GM19395 (cell line): ENCODE measurements around the gene SLC35E4.
"Not testable (repeated sequence)": the region's sequence is repeated elsewhere in the genome, so short reads cannot be mapped to it uniquely, and the experiment has no call there.

Source experiments
- ATAC-seq: cut with Tn5 transposase; IDR thresholded peaks from one replicate; pipeline ENCODE4 v1.9.1; 2021; ENCODE audit warnings: mild to moderate bottlenecking, moderate library complexity; ENCODE audit not compliant: unreplicated experiment

The SLC35E4 gene

DNA sequence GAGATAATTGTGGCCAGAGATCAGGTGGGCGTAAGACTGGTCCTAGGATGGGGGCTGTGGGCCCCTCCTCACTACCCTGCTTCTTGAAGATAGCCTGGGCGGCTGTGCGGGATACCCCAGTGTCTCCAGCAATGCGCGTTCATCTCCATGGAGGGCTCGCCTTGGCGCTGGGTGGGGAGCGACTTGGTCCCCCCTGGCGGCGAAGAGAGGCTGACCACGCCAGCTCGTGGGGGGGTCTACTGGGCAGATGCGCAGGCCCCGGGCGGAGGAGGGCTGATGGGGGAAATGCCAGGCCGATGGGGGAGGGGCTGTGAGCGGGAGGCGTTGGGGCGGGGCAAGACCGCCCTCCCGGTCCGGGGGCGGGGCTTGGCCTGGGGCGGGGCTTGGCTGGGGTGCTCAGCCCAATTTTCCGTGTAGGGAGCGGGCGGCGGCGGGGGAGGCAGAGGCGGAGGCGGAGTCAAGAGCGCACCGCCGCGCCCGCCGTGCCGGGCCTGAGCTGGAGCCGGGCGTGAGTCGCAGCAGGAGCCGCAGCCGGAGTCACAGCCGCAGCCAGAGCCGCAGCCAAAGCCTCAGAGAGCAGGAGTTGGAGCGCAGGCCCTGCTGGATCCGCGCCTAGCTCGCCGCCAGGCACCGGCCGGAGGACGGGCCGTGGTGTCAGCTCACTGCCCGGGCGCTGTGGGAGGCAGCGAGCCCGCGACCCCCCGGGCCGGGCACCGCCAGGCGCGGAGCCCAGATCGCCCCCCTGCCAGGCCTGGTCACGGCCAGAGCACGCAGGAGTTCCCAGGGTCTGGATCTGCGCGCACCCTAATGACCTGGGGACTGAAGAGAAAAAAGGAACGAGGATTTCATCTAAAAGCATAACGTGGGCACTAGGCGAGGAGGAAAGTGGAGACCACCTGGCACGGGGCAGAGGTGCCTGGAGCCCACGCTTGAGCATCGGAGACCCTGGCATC lies at the start of gene SLC35E4:
Gene SLC35E4 (plus strand): TSS at position 509 of the 953 bp plus-strand sequence. CDS start 670 bp downstream, outside the sequence.
- peak; percentile 62 for ATAC-seq

DNA sequence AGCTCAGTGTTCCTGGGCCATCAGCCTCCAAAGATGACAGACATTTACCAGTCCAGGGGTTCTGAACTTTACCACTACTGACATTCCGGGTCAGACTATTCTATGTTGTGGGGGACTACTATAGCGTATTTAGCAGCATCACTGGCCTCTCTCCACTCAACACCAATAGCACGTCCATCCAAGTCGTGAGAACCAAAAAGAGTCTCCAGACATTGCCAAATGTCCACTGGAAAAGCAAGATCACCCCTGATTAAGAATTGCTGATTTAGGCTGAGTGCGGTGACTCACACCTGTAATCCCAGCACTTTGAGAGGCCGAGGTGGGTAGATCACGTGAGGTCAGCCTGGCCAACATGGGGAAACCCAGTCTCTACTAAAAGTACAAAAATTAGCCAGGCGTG lies 49.2 kb upstream of the SLC35E4 start:
- ATAC-seq: no peak

GRCh38 chr22:30591191-30591587 lies 44.4 kb upstream of the SLC35E4 start:
- ATAC-seq: no peak

DNA sequence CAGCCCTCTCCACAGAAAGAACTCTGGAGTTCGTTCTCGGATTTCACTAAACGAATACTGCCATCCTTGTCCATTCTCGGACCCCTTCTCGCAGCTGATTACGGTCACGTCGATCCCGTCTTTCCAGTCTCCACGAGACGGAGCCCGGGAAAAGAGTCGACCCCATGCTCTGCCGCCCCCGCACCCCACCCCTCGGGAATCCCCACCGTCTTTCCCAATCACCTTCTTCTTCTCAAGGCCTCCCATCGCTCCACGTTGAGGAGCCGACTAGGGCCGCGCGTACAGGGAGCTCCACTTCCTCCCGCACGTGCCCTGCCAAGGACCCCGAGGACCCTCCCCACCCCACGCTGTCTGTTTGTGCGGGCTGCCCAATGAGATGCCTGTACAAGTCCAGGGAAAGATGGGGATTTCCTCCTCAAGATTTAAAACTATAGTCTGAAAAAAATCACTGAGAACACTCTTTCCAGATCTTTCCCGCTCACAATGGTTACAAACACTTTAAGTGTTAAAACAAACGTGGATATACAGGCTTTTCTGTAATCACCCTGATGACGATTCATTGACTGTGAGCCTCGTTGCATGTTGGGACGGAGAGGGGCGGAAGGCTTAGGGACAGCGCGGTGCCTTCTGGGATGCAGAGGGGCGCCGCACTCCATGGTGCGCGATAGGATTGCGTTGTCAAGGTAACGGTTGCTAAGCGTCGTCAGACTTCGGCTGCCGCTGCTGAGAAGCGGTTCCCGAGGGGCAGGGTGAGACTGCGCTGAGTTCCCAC lies 43.8 kb upstream of the SLC35E4 start, which contains the start of gene PES1:
Gene PES1 (minus strand): TSS at position 323 of the 772 bp plus-strand sequence. CDS start 77 bp downstream, at position 246.
- peak; percentile 95 for ATAC-seq

GRCh38 chr22:30592360-30592713 lies 43.2 kb upstream of the SLC35E4 start:
- not testable (repeated sequence) for ATAC-seq

DNA sequence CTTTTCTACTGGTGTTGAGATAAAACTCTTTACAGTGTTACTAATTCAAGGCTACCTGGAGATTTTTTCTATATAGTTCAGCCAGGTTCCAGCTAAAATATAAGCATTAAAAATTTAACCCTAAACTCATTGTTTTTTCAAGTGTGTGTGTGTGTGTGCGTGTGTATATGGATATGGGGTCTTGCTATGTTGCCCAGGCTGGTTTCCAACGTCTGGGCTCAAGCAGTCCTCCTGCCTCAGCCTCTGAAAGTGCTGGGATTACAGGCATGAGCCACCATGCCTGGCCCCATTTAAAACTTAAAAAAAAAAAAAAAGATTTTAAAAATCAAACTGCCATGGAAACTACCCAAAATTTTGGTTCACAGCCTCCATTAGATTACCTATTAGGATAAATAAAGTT lies 39.4 kb upstream of the SLC35E4 start:
- ATAC-seq: no peak

- ATAC-seq: no peak
Measured at GRCh38 chr22:30596886-30597285, 38.7 kb upstream of the SLC35E4 start.

DNA sequence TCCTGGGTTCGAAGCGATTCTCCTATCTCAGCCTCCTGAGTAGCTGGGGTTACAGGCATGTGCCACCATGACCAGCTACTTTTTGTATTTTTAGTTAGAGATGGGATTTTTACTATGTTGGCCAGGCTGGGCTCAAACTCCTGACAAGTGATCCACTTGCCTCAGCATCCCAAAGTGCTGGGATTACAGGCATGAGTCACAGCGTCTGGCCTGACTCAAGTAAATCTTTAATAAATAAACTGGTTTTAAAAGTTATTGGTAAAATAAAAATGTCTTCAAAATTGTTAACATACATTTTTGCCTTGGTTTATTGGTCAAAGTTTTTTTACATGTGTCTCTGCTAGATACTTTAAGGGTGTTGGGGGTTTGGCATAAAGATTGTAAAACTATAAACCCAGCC lies 36.6 kb upstream of the SLC35E4 start:
- no peak for ATAC-seq

- ATAC-seq: no peak
Measured at GRCh38 chr22:30600921-30601320, 34.7 kb upstream of the SLC35E4 start.

DNA sequence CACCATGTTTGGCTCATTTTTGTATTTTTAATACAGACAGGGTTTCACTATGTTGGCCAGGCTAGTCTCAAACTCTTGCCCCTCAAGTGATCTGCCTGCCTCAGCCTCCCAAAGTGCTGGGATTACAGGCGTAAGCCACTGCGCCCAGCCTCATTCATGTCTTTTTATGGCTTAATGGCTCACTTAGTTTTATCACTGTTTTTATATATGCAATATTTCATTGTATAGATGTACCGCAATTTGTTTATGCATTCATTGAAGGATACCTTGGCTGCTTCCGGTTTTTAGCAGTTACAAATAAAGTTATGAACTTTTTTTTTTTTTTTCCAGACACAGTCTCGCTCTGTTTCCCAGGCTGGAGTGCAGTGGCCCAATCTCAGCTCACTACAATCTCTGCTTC lies 34.1 kb upstream of the SLC35E4 start:
- ATAC-seq: no peak

GRCh38 chr22:30602049-30602448 lies 33.5 kb upstream of the SLC35E4 start:
- no peak for ATAC-seq

- no peak for ATAC-seq
Measured at GRCh38 chr22:30603801-30604200, 31.8 kb upstream of the SLC35E4 start.

- no peak for ATAC-seq
Measured at GRCh38 chr22:30604723-30605122, 30.9 kb upstream of the SLC35E4 start.

GRCh38 chr22:30605449-30606110 lies 30.0 kb upstream of the SLC35E4 start:
- no peak for ATAC-seq

GRCh38 chr22:30606455-30607299 lies 28.9 kb upstream of the SLC35E4 start, which contains the start of gene TCN2:
TSS of gene TCN2 (plus strand) at chr22:30607174. CDS start at chr22:30607332, 158 bp downstream.
- no peak for ATAC-seq

DNA sequence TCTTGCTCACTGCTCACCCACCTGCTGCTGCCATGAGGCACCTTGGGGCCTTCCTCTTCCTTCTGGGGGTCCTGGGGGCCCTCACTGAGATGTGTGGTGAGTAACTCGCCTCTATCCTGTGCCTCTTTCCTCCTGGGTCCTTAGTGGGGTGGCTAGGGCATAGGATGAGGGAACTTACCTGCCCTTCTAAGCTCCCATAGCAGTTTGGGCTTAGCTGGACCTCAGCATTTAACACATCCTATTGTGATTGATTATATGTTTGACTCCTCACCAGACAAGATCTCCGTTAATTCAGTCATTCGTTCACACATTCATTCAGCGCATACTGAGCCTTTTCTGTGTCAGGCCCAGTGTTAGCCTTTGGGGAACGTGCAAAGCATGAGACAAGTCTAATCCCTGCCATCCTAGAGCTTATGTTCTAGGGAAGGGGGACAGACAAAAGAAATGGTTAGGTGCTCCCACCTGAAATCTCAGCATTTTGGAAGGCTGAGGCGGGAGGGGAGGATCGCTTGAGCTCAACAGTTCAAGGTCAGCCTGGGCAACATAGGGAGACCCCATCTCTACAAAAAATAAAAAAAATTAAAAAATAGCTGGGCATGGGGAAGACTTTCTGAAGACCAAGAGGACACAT lies 28.2 kb upstream of the SLC35E4 start:
- no peak for ATAC-seq

DNA sequence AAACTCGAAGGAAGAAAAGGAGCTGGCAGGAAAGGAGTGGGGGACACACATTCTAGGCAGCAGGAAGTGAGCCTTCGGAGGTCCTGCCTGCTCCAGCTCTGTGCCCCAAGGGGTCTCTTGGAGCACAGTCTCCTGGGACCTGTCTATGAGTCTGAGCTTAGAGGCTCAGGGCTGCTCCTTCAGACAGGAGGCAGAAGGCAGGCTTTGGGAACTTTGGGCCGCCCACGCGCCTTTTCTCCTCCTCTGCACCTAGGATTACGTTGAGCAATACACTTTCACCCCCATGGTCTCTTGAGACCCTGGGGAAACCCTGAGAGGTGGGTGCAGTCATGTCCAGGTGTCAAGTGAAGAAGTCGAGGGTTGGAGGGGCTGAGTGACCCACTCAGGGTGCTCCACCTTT lies 27.6 kb upstream of the SLC35E4 start:
- no peak for ATAC-seq

DNA sequence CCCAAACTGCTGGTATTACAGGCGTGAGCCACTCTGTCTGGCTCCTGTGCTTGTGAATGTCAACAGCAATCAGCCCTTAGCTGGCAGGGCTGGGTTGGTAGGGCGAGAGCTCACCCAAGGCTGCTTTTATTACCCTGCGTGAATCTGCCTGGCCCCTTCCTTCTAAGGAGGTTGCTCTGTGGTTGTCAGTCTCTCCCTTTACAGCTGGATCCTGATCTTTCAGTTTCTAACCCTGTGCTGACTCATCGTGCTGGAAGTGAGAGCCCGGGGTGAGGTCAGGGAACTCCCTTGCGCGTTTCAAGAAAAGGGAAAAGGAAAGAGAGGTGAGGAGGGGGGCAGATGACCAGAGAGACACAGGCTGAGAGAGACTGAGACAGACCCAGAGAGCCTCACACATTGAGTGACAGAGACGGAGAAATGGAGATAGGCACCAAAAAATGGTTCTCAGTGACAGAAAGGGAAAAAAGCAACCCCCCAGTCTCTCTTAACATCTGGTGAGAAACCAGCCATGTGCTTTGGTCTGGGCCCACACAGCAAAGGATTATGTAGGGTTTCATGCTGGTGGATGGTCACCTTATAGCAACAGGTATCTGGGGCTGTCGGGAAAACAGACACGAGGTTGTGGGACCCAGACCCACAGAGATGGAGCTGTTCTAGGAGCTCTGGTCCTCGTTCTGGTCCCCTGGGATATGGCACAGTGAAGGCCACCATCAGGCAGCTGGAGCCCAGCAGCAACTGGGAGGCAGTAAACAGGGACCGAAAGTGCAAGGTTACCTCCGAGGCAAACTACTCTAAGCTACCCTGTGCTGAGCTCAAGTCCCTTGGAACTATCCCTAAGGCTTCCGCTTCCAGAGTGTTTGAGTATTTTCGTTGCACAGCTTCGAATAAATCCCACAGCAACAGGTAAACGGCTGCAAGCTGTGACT lies 26.1 kb upstream of the SLC35E4 start:
- ATAC-seq: peak; percentile 59

DNA sequence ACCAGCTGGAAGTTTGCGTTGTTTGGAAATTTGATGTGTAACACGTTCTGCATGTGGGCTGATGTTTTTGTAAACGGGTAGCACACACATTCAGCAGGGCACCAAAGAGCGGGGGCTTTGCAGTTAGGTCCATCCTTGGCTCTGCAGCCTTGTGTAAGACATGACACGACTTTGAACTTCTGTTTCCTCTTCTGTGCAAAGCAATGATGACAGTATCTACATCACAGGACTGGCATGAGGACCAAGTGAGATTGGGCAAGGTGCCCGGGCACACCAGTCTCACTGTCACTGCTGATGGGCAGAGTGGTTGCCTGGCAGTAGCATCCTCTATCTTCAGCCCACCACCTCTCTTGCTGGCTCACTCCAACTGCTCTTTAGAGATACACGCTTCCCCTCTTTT lies 25.3 kb upstream of the SLC35E4 start:
- no peak for ATAC-seq
